Spinal cord (tissue), 10 donors: ENCODE results near the gene SPDL1. TPM values are rescaled to one million over a fixed set of nuclear protein-coding genes. Genes with fewer than 3 reads are reported as not detected.

Source experiments
- DNase-seq, 6 donors: peaks; one replicate each; pipeline versions ENCODE4 v3.0.0 to v3.0.0-alpha.2; 2013 to 2015; ENCODE audit warnings: low spot score in 6 of 6, low read depth in 4 of 6
- H3K27ac ChIP-seq: one replicate; pipeline ENCODE4 v1.5.1; 2013; ENCODE audit warnings: low read depth, low read length, control low read depth
- H3K27me3 ChIP-seq: one replicate; pipeline ENCODE4 v1.6.1; 2013; ENCODE audit warnings: low read length; ENCODE audit not compliant: control insufficient read depth, insufficient read depth
- H3K36me3 ChIP-seq: one replicate; pipeline ENCODE4 v1.6.1; 2013; ENCODE audit warnings: low read length; ENCODE audit not compliant: control insufficient read depth, insufficient read depth
- H3K4me1 ChIP-seq: one replicate; pipeline ENCODE4 v1.6.1; 2013; ENCODE audit warnings: low read length; ENCODE audit not compliant: control insufficient read depth, insufficient read depth
- H3K4me3 ChIP-seq: one replicate; pipeline ENCODE4 v1.5.1; 2013; ENCODE audit warnings: low read depth, low read length, control low read depth
- H3K9me3 ChIP-seq: one replicate; pipeline ENCODE4 v1.6.1; 2013; ENCODE audit warnings: low read length; ENCODE audit not compliant: control insufficient read depth, insufficient read depth
- WGBS: methylation state at CpG from one replicate; pipeline ENCODE4 v1.1.5; 2013; ENCODE audit warnings: missing lambda C conversion rate; ENCODE audit not compliant: insufficient coverage; 5-methylcytosine and 5-hydroxymethylcytosine counted together
- polyA plus RNA-seq, 2 donors: library from polyadenylated mRNA; unstranded; fragments of 120-200 nt; gene quantifications; one replicate each; pipeline ENCODE4 v1.2.1, GENCODE V29; 2013; ENCODE audit not compliant: insufficient read length in 2 of 2
- total RNA-seq, 2 donors: library from RNA; depleted of rRNA in 1 of 2; stranded (reverse); fragments of 120-200 nt in 1 of 2; fragments of >200 nt in 1 of 2; gene quantifications; one replicate each; pipeline versions ENCODE4 v1.2.3 to v1.2.4, GENCODE V29; 2013 to 2014
- donor health status: healthy.

Gene SPDL1
- total and polyA plus RNA-seq, 4 donors, result 22.8 to 28.1 (median 24.0) TPM

DNA sequence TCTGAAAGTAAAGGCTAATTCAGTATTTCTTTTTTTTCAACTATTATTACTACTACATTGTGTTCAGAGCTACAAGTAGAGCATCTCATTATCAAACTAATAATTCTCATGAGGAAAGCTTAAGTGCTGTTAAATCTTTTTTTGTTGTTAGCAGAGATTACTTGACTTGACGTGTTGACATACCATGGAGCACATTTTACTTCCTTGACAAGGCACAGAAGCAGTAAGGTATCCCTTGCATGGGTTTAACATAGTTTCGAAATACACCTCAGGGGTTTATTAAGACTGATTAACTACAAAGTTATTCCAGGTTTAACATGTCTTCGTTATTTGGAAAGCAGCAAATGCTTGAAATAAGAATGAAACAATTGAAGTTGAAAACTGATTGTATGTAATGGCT is 7.0 kb downstream of the SPDL1 start:
- Histone ChIP-seq H3K4me3 (no peak overlapping the region), H3K36me3 (peaks cover 17% of the 10 kb centered on the region), H3K4me1 (no peaks in the 10 kb centered on the region), H3K27ac (no peak overlapping the region), H3K27me3 (no peaks in the 10 kb centered on the region), H3K9me3 (no peaks in the 10 kb centered on the region)
- 100% methylated on average over 1 of the region's 3 CpGs for WGBS
- peak in 1 of 6 donors; percentile 53 for DNase-seq

DNA sequence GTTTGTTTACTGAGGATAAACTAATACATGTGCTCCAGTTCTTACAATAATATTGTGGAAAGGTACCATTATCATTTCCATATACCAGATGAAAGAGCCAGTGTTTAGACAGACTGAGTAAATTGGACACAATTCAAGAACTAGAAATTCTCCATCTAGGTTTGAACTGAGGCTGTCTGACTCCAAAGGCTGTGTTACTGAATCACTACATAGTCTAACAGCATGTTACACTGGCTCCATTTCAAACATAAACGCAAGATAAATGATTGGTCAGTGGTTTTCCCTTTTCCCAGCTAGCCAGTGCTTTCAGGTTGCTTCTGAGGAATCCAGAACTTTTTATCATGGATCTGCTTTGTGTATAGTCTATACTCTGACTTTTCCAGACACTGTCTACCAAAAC is 8.1 kb downstream of the SPDL1 start:
- no CpG with 5 or more reads among the region's 1 CpG for WGBS
- no peaks in the 10 kb centered on the region for H3K9me3 ChIP-seq
- DNase-seq, result no peak
- no peak overlapping the region for H3K4me3 ChIP-seq
- H3K36me3 ChIP-seq, result peaks cover 17% of the 10 kb centered on the region
- H3K27ac ChIP-seq, result no peak overlapping the region
- H3K27me3 ChIP-seq, result no peaks in the 10 kb centered on the region
- H3K4me1 ChIP-seq, result no peaks in the 10 kb centered on the region

DNA sequence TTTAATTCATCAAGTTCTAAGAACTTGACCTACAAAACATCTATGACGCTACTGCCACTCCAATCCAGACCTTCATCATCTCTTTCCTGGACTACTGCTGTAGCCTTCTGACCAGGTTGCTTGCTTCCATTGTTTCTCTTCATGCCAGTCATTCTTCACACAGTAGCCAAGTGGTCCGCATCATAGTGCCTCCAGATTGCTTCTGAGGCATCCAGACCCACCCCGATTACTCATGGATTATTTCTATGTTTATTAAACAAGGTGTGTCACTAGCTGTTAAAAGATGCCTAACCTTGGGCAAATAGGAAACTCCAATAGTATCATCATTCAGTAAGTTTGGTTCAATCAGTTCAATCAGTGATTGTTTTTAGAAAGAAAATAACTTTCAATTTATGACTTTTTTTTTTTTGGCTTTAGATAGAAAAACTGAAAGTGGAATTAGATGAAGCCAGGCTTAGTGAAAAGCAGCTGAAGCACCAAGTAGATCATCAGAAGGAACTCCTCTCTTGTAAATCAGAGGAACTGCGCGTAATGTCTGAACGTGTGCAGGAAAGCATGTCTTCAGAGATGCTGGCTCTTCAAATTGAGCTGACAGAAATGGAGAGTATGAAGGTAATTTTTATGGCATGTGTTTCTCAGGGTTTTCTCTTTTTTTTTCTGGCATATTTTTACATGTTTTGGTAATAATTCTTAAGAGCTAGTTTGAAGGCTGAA is 9.5 kb downstream of the SPDL1 start:
- Histone ChIP-seq H3K27ac (no peak overlapping the region), H3K27me3 (no peaks in the 10 kb centered on the region), H3K4me3 (no peak overlapping the region), H3K4me1 (no peaks in the 10 kb centered on the region), H3K36me3 (peaks cover 17% of the 10 kb centered on the region), H3K9me3 (no peaks in the 10 kb centered on the region)
- no peak for DNase-seq
- WGBS, result 100% methylated on average over 4 of the region's 6 CpGs

DNA sequence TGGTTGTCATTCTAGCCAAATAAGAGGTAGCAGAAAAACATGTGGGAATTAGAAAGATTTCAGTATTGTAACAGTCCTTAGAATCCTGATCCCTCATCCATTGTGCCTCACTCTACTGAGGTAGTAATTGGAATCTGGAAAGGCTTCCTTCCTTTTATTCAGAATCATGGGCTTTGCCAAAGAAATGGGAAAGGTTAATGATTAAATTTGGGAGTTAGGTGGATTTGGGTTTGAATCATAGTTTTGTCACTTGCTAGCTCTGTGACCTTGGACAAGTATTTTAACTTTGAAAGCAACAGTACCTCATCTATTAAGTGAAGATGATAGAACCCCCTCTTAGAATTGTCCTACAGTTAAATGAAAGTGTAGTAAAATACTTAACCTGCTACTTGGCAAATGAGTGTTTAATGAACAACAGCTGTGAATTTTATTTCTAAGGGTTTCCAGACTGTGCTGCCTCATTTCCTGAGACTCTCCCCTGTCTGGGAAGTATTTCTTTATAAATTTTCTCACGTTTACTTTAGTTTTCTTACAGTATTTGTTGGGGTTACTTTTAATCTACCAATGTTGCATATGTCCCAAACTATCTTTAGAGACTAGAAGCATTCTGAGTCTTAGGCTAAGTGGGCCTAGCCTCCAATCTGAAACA is 11.7 kb downstream of the SPDL1 start:
- H3K27me3 ChIP-seq, result no peaks in the 10 kb centered on the region
- WGBS, result no CpG with 5 or more reads among the region's 1 CpG
- DNase-seq, result no peak
- H3K9me3 ChIP-seq, result no peaks in the 10 kb centered on the region
- no peak overlapping the region for H3K27ac ChIP-seq
- H3K36me3 ChIP-seq, result peaks cover 8% of the 10 kb centered on the region
- no peak overlapping the region for H3K4me3 ChIP-seq
- H3K4me1 ChIP-seq, result no peaks in the 10 kb centered on the region

DNA sequence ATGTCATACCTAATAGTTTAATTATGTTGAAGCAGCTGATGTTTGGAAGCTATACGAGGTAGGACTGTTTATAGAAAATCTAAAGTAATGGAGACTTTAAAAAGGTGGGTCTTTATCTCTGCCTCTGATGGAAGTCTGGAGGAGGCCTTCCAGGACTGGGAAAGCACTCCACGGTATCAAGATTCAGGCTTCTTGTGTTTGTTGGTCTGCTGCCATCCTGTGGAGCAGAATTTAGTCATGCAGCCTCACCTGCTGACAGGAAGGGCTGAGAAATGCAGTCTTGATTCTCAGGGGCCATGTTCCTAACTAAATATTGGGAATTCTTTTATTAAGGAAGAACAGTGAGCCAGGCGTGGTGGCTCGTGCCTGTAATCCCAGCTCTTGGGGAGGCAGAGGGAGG is 15.9 kb downstream of the SPDL1 start:
- H3K9me3 ChIP-seq, result no peaks in the 10 kb centered on the region
- H3K36me3 ChIP-seq, result peaks cover 8% of the 10 kb centered on the region
- WGBS, result 89% methylated on average over 3 of the region's 4 CpGs
- H3K27ac ChIP-seq, result no peak overlapping the region
- H3K4me3 ChIP-seq, result no peak overlapping the region
- no peaks in the 10 kb centered on the region for H3K4me1 ChIP-seq
- no peak for DNase-seq
- H3K27me3 ChIP-seq, result no peaks in the 10 kb centered on the region

DNA sequence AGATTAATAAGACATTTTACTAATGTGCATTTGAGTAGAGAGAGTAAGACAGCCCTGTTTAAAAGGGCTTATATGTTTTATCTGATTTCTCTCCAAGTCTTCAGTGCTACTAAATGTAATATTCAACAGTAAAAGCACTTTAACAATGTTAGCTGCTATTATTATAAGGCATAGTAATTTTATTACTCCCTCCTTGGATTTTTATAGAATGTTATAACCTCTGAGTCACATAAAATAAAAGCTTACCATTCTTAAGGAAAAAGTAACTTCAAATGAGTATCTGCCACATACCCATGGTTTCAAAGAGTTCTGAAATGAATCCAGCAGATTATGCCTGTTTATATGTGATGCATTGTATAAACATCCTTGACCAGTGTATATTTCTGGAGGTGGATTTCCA is 19.0 kb downstream of the SPDL1 start:
- no peak for DNase-seq
- Histone ChIP-seq H3K36me3 (peaks cover 11% of the 10 kb centered on the region), H3K9me3 (no peaks in the 10 kb centered on the region)

DNA sequence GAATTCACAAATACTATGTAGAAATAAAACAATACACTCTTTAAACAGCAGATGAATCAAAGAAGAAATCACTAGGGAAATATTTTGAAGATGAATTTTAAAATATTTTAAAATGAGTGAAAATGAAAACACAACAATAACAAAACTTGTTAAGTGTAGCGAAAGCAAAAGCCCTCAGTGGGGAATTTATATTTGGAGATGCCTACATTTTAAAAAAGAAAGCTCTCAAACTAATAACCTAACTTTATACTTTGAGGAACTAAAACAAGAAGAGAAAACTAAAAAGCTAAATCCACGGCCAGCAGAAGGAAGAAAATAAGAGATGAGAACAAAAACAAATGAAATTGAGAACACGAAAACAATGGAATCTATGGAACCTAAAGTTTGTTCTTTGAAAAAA is 22.7 kb downstream of the SPDL1 start:
- WGBS, result no CpG with 5 or more reads among the region's 3 CpGs
- Histone ChIP-seq H3K4me1 (no peaks in the 10 kb centered on the region), H3K4me3 (no peak overlapping the region), H3K27ac (no peak overlapping the region), H3K9me3 (peaks cover 2% of the 10 kb centered on the region), H3K36me3 (peaks cover 8% of the 10 kb centered on the region), H3K27me3 (no peaks in the 10 kb centered on the region)
- DNase-seq, result no peak

More for the DNA sequence above, 19.0 kb downstream of the SPDL1 start:
- H3K4me3 ChIP-seq, result no peak overlapping the region
- no peaks in the 10 kb centered on the region for H3K27me3 ChIP-seq
- H3K4me1 ChIP-seq, result no peaks in the 10 kb centered on the region
- H3K27ac ChIP-seq, result no peak overlapping the region

DNA sequence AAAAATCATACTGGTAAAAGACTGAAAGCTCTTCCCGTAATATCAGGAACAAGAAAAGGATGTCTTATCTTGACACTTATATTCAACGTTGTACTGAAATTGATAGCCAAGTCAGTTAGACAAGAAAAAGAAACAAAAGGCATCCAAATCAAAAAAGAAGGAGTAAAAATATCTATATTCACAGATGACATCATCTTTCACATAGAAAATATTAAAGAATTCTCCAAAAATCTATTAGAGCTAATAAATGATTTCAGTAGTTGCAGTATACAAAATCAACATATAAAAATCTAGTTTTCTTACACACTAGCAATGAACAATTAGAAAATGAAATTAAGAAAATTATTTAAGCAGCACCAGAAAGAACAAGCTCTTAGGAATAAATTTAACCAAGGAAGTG is 24.3 kb downstream of the SPDL1 start:
- Histone ChIP-seq H3K36me3 (peaks cover 5% of the 10 kb centered on the region), H3K27me3 (no peaks in the 10 kb centered on the region), H3K4me3 (no peak overlapping the region), H3K9me3 (peaks cover 2% of the 10 kb centered on the region), H3K27ac (no peak overlapping the region), H3K4me1 (no peaks in the 10 kb centered on the region)
- no CpG with 5 or more reads among the region's 2 CpGs for WGBS
- DNase-seq, result no peak

DNA sequence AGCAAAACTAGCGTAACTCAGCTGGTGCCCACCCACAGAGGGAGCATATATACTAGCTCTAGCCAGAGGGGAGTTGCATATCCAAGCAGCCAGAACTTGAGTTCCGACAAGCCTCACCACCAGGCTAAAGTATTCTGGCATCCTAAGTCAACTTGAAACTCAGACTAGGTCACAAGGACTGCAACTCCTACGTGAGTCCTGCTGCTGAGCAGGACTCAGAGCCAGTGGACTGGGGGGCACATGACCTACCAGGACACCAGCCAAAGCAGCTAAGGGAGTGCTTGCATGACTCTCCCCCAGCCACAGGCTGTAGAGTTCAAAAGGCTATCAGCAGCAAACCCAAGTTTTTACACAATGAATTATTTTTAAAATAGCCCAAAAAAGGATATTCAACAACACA is 26.1 kb downstream of the SPDL1 start:
- WGBS, result 85% methylated on average over 3 of the region's 3 CpGs
- Histone ChIP-seq H3K9me3 (peaks cover 2% of the 10 kb centered on the region), H3K36me3 (peaks cover 2% of the 10 kb centered on the region), H3K4me1 (no peaks in the 10 kb centered on the region), H3K27me3 (no peaks in the 10 kb centered on the region), H3K4me3 (no peak overlapping the region), H3K27ac (no peak overlapping the region)
- DNase-seq, result no peak

DNA sequence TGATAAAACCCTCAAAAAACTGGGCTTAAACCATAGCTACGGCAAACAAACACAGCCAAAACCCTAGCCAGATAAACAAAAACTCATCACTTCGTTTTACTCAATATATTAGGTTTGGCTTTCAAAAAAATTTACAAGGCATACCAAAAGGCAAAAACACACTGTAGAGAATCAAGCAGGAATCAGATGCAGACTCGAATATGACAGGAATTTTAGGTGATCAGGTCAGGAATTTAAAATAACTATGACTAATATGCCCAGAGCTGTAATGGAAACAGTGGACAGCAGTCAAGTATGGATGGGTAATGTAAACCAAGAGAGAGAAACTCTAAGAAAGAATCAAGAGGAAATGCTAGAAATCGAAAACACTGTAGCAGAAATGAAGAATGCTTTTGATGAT is 27.0 kb downstream of the SPDL1 start:
- Histone ChIP-seq H3K27ac (no peak overlapping the region), H3K4me1 (no peaks in the 10 kb centered on the region), H3K27me3 (no peaks in the 10 kb centered on the region), H3K9me3 (peaks cover 2% of the 10 kb centered on the region), H3K4me3 (no peak overlapping the region), H3K36me3 (no peaks in the 10 kb centered on the region)
- no peak for DNase-seq
- 50% methylated on average over 1 of the region's 4 CpGs for WGBS
